H1 (cell line): Measurements from ENCODE around the gene PRSS2.

ENCODE experiments used
- EP300 ChIP-seq, 2 experiments: IDR thresholded peaks; 1 replicate in 1 of 2; 2 replicates in 1 of 2; pipeline ENCODE4 v1.6.1; 2011 to 2012; ENCODE audit warnings: low read depth in 2 of 2, low read length in 2 of 2, mild to moderate bottlenecking in 2 of 2, borderline replicate concordance in 1 of 2, inconsistent platforms in 1 of 2, moderate library complexity in 1 of 2
- GABPA ChIP-seq: IDR thresholded peaks from 2 replicates; pipeline ENCODE4 v1.6.1; 2011; ENCODE audit warnings: mild to moderate bottlenecking, low read length, moderate library complexity, borderline replicate concordance; ENCODE audit not compliant: insufficient read depth

- TF ChIP-seq GABPA (no peak), EP300 (IDR thresholded peaks at IDR 0.05; ENCODE audit: borderline replicate concordance in 1 of 2, low read depth in 2 of 2, low read length in 2 of 2) (no peak)
Observed at GRCh38 chr7:142822714-142823113, 51.9 kb downstream of the PRSS2 start.
